Activated naive CD4-positive, alpha-beta T cell treated with anti-CD3 and anti-CD28 coated beads, Interleukin-2, amount 10 ng/mL, durations not matched to agents 7 days and 5 days (primary cell): ENCODE results near the gene FADS2.

Source experiments
- CTCF ChIA-PET: fragments of 350-600 bp; sonication (Branson Sonifier 250); formaldehyde crosslinking; loops from one replicate; lab custom pipeline; 2021; ENCODE audit warnings: antibody characterized with exemption; lab: Charles Lee
- DNase-seq: peaks from one replicate; pipeline ENCODE4 v3.0.0-alpha.2; 2020
- H3K27ac Mint-ChIP-seq: one replicate; pipeline ENCODE4 v1.8.0; 2021; ENCODE audit warnings: mild to moderate bottlenecking, moderate library complexity, mixed read lengths
- H3K27me3 Mint-ChIP-seq: one replicate; pipeline ENCODE4 v1.8.0; 2021; ENCODE audit warnings: mild to moderate bottlenecking, mixed read lengths
- H3K36me3 Mint-ChIP-seq: one replicate; pipeline ENCODE4 v1.8.0; 2021; ENCODE audit warnings: mixed read lengths
- H3K4me1 Mint-ChIP-seq: one replicate; pipeline ENCODE4 v1.8.0; 2021; ENCODE audit warnings: mixed read lengths
- H3K4me3 Mint-ChIP-seq: one replicate; pipeline ENCODE4 v1.8.0; 2021; ENCODE audit warnings: mild to moderate bottlenecking, moderate library complexity, mixed read lengths
- H3K9me3 Mint-ChIP-seq: one replicate; pipeline ENCODE4 v1.8.0; 2021; ENCODE audit warnings: mixed read lengths

The FADS2 gene

GRCh38 chr11:61820174-61820573 lies 7.9 kb upstream of the FADS2 start:
- DNase-seq = no peak
- H3K4me1 Mint-ChIP-seq = peaks cover 9% of the 10 kb centered on the region
- peaks cover 65% of the 10 kb centered on the region for H3K27me3 Mint-ChIP-seq
- H3K4me3 Mint-ChIP-seq = no peak overlapping the region
- CTCF ChIA-PET = interaction anchor here (0.7 to 1.1 kb wide), 2 partner anchors 15 to 22 kb away, joined by 3 read pairs; no protein-coding TSS in a partner anchor
- H3K9me3 Mint-ChIP-seq = no peaks in the 10 kb centered on the region
- no peak overlapping the region for H3K27ac Mint-ChIP-seq
- H3K36me3 Mint-ChIP-seq = peaks cover 7% of the 10 kb centered on the region

GRCh38 chr11:61826930-61827570 lies 1.1 kb upstream of the FADS2 start:
- Mint-ChIP-seq H3K27ac (peak overlapping the region; percentile 93), H3K9me3 (no peaks in the 10 kb centered on the region), H3K4me3 (peak overlapping the region; percentile 89), H3K36me3 (peaks cover 28% of the 10 kb centered on the region), H3K27me3 (peaks cover 51% of the 10 kb centered on the region), H3K4me1 (peaks cover 44% of the 10 kb centered on the region)
- no peak for DNase-seq
- CTCF ChIA-PET = interaction anchor here (0.6 to 1.8 kb wide), 2 partner anchors 9 to 1834 kb away, joined by 3 to 4 read pairs; no protein-coding TSS in a partner anchor

- Mint-ChIP-seq H3K27me3 (peaks cover 46% of the 10 kb centered on the region), H3K4me3 (peak overlapping the region; percentile 89), H3K9me3 (no peaks in the 10 kb centered on the region), H3K27ac (peak overlapping the region; percentile 93), H3K36me3 (peaks cover 38% of the 10 kb centered on the region), H3K4me1 (peaks cover 56% of the 10 kb centered on the region)
- no peak for DNase-seq
- CTCF ChIA-PET = interaction anchor here (1.8 to 2.7 kb wide), 2 partner anchors 10 to 13 kb away, joined by 4 to 20 read pairs; partner anchors contain the start of gene FADS1
Observed at GRCh38 chr11:61828379-61828628, 204 bp downstream of the FADS2 start.

GRCh38 chr11:61828629-61829407 lies 718 bp downstream of the FADS2 start:
- Mint-ChIP-seq H3K4me3 (peak overlapping the region; percentile 89), H3K27me3 (peaks cover 46% of the 10 kb centered on the region), H3K27ac (peak overlapping the region; percentile 93), H3K36me3 (peaks cover 44% of the 10 kb centered on the region), H3K9me3 (no peaks in the 10 kb centered on the region), H3K4me1 (peaks cover 62% of the 10 kb centered on the region)
- CTCF ChIA-PET = interaction anchor here (1.2 to 2.7 kb wide), 3 partner anchors 10 to 32 kb away, joined by 4 to 20 read pairs (median 5); partner anchors contain the start of gene FADS1
- DNase-seq = peak; percentile 73

- CTCF ChIA-PET = interaction anchor here (1.2 to 2.7 kb wide), 2 partner anchors 14 to 33 kb away, joined by 5 to 20 read pairs; partner anchors contain the start of gene FADS1
- Mint-ChIP-seq H3K4me1 (peaks cover 72% of the 10 kb centered on the region), H3K4me3 (peak overlapping the region; percentile 89), H3K27ac (no peak overlapping the region), H3K9me3 (no peaks in the 10 kb centered on the region), H3K27me3 (peaks cover 39% of the 10 kb centered on the region), H3K36me3 (peaks cover 50% of the 10 kb centered on the region)
- DNase-seq = no peak
Observed at GRCh38 chr11:61829806-61830205, 1.7 kb downstream of the FADS2 start.

GRCh38 chr11:61830237-61831105 lies 2.4 kb downstream of the FADS2 start:
- peaks cover 53% of the 10 kb centered on the region for H3K36me3 Mint-ChIP-seq

GRCh38 chr11:61832207-61832606 lies 4.1 kb downstream of the FADS2 start:
- CTCF ChIA-PET = interaction anchor here (1.0 kb wide), 1 partner anchor 18 kb away, joined by 3 read pairs; no protein-coding TSS in a partner anchor
- Mint-ChIP-seq H3K27ac (peak overlapping the region; percentile 99), H3K36me3 (peaks cover 58% of the 10 kb centered on the region), H3K4me3 (peak overlapping the region; percentile 89), H3K4me1 (peaks cover 76% of the 10 kb centered on the region), H3K9me3 (no peaks in the 10 kb centered on the region), H3K27me3 (peaks cover 16% of the 10 kb centered on the region)
- no peak for DNase-seq

More at GRCh38 chr11:61830237-61831105, 2.4 kb downstream of the FADS2 start:
- no peak for DNase-seq
- CTCF ChIA-PET = interaction anchor here (0.7 to 2.7 kb wide), 2 partner anchors 15 to 33 kb away, joined by 4 to 20 read pairs; partner anchors contain the start of gene FADS1
- Mint-ChIP-seq H3K9me3 (no peaks in the 10 kb centered on the region), H3K27ac (peak overlapping the region; percentile 63), H3K4me3 (peak overlapping the region; percentile 89), H3K4me1 (peaks cover 77% of the 10 kb centered on the region), H3K27me3 (peaks cover 33% of the 10 kb centered on the region)

GRCh38 chr11:61832754-61833153 lies 4.7 kb downstream of the FADS2 start:
- H3K9me3 Mint-ChIP-seq = no peaks in the 10 kb centered on the region
- H3K27ac Mint-ChIP-seq = peak overlapping the region; percentile 99
- CTCF ChIA-PET = interaction anchor here (1.0 to 2.4 kb wide), 2 partner anchors 18 to 35 kb away, joined by 3 to 19 read pairs; no protein-coding TSS in a partner anchor
- H3K27me3 Mint-ChIP-seq = peaks cover 14% of the 10 kb centered on the region
- DNase-seq = no peak
- H3K4me3 Mint-ChIP-seq = peak overlapping the region; percentile 5
- H3K4me1 Mint-ChIP-seq = peaks cover 74% of the 10 kb centered on the region
- peaks cover 61% of the 10 kb centered on the region for H3K36me3 Mint-ChIP-seq

- Mint-ChIP-seq H3K36me3 (peaks cover 67% of the 10 kb centered on the region), H3K9me3 (no peaks in the 10 kb centered on the region), H3K27me3 (peaks cover 12% of the 10 kb centered on the region), H3K27ac (peak overlapping the region; percentile 99), H3K4me1 (peaks cover 72% of the 10 kb centered on the region), H3K4me3 (peak overlapping the region; percentile 45)
- CTCF ChIA-PET = interaction anchor here (0.9 to 2.4 kb wide), 4 partner anchors 10 to 37 kb away, joined by 3 to 19 read pairs (median 6); partner anchors contain the start of gene FADS1
- DNase-seq = peak; percentile 34
Observed at GRCh38 chr11:61833471-61833870, 5.4 kb downstream of the FADS2 start.

- peak overlapping the region; percentile 99 for H3K27ac Mint-ChIP-seq
- peak overlapping the region; percentile 45 for H3K4me3 Mint-ChIP-seq
- H3K27me3 Mint-ChIP-seq = peaks cover 7% of the 10 kb centered on the region
- H3K9me3 Mint-ChIP-seq = no peaks in the 10 kb centered on the region
- H3K36me3 Mint-ChIP-seq = peaks cover 70% of the 10 kb centered on the region
- H3K4me1 Mint-ChIP-seq = peaks cover 71% of the 10 kb centered on the region
- CTCF ChIA-PET = interaction anchor here (0.9 to 2.4 kb wide), 5 partner anchors 11 to 40 kb away, joined by 3 to 19 read pairs (median 5); partner anchors contain the start of genes FADS1 and FEN1
- DNase-seq = no peak
Observed at GRCh38 chr11:61833926-61834277, 5.8 kb downstream of the FADS2 start.

- Mint-ChIP-seq H3K36me3 (peaks cover 72% of the 10 kb centered on the region), H3K27me3 (peaks cover 2% of the 10 kb centered on the region), H3K27ac (peak overlapping the region; percentile 99), H3K4me3 (peak overlapping the region; percentile 73), H3K9me3 (no peaks in the 10 kb centered on the region), H3K4me1 (peaks cover 67% of the 10 kb centered on the region)
- CTCF ChIA-PET = interaction anchor here (0.9 to 2.4 kb wide), 5 partner anchors 11 to 41 kb away, joined by 3 to 19 read pairs (median 5); partner anchors contain the start of genes FADS1 and FEN1
- DNase-seq = peak; percentile 86
Observed at GRCh38 chr11:61834278-61835048, 6.4 kb downstream of the FADS2 start.

- DNase-seq = no peak
- Mint-ChIP-seq H3K4me1 (peaks cover 57% of the 10 kb centered on the region), H3K27ac (peak overlapping the region; percentile 99), H3K27me3 (no peaks in the 10 kb centered on the region), H3K4me3 (no peak overlapping the region), H3K36me3 (peaks cover 76% of the 10 kb centered on the region), H3K9me3 (no peaks in the 10 kb centered on the region)
- CTCF ChIA-PET = interaction anchor here (1.5 kb wide), 1 partner anchor 245 kb away, joined by 3 read pairs; no protein-coding TSS in a partner anchor
Observed at GRCh38 chr11:61836193-61836592, 8.1 kb downstream of the FADS2 start.
